CD4-positive, alpha-beta T cell treated with Interleukin-4 for 4 hours (primary cell): ENCODE results near the gene CFAP77.

Experiments used
- DNase-seq: peaks from one replicate; pipeline ENCODE4 v3.0.0-alpha.2; 2020

The CFAP77 gene

GRCh38 chr9:132584601-132585560, 174.9 kb downstream of the CFAP77 start:
- no peak for DNase-seq

DNA sequence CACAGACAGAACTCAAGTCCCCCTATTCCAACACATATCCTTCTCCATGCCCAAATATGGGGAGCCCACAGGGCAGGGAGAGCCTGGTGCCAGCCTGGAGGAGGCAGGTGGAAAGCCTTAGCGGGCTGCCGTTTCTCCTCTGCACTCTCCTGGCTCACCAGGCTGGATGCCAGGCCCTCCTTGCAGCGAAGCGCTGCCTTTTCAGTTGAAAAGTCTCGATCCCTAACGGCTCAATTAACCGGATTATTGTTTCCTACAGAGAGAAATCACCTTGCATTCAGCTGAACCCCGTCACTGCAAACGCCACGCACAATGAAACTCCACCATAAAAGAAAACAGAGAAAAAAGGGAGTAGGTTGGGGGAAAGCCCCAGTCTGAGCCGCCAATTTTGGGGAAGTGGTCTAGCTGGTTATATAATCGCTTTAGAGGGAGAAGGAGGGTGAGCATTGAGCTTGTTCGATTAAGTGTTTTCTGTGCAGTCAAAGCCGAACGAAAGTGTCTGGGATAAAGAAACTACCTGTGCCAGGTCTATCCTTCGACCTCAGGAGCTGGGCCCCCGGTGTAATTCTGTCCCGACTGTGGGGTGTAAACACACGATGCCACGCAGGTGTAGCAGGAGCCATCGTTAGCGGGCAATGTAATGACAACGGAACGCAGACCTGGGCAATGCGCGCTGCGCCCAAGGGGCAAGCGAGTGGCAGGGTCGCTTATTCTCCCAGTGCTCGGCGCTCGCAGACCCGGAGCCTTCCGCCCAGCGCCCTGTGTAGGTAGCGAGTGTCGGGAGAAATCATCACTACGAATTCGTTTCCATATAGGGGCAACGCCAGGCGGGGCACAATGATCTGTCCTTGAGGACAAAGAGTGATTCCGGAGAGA, 176.2 kb downstream of the CFAP77 start:
- DNase-seq: no peak

DNA sequence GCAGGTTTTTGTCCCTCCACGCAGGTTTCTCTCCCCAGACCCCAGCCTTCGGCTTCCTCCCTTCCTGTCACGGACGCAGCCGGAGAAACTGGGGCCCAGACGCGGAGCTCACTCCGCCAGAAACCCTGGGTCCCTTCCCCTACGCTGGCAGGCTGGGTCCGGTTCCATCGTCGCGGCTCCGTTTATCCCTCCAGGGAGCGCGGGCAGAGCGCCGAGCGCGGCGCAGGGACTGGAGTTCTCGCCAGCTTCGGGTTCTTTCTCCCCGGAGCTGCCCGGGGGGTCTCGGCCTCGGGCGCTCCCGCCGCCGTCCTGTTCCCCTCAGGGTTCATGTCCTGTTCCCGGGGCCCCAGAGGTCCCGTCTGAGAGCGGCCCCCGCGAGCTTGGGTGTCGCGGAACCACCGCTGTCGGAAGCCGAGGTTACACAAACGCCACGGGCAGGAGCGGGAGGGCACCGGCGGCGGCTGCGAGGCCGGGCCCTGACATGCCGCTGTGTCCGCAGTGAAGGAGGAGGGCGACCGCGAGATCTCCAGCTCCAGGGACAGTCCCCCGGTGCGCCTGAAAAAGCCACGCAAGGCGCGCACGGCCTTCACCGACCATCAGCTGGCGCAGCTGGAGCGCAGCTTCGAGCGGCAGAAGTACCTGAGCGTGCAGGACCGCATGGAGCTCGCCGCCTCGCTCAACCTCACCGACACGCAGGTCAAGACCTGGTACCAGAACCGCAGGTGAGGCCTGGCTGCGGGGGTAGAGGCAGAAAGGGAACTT, 177.0 kb downstream of the CFAP77 start:
- DNase-seq: no peak

- DNase-seq: no peak
These were observed 177.6 kb downstream of the CFAP77 start for GRCh38 chr9:132587592-132587955.

DNA sequence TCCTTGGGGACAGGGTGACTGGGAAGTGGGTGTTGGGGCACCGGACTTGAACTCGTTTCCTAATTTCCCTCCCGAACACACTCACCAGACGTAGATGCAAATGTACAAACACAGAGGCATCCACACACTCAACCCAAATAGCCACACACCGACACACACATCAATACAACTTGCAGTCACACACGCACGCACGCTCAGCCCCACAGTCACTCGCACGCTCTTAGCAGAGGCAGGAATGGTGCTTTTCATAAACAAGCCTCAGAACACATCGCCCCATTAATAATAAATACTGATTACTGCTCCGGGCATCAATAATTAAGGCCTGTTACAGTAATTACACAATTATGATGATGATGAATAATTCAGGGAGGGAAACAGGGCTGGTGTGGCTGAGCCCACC, 178.1 kb downstream of the CFAP77 start:
- no peak for DNase-seq

- no peak for DNase-seq
These were observed 178.6 kb downstream of the CFAP77 start for GRCh38 chr9:132588501-132589147.

GRCh38 chr9:132589148-132590036, 179.4 kb downstream of the CFAP77 start:
- DNase-seq: no peak

DNA sequence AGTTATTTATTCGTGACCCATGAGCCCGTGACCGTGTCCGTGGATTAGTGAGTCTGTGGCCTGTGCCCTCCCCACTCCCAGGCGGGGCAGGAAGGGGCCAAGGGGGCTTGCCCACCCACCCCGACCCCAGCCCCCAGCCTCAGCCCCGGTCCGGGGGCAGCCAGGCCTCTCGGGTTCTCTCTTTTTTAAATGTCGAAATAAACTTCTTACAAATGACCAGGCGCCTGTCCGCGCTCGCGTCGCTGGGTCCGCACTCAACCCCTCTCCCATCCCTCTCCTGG, 180.0 kb downstream of the CFAP77 start:
- DNase-seq: no peak

DNA sequence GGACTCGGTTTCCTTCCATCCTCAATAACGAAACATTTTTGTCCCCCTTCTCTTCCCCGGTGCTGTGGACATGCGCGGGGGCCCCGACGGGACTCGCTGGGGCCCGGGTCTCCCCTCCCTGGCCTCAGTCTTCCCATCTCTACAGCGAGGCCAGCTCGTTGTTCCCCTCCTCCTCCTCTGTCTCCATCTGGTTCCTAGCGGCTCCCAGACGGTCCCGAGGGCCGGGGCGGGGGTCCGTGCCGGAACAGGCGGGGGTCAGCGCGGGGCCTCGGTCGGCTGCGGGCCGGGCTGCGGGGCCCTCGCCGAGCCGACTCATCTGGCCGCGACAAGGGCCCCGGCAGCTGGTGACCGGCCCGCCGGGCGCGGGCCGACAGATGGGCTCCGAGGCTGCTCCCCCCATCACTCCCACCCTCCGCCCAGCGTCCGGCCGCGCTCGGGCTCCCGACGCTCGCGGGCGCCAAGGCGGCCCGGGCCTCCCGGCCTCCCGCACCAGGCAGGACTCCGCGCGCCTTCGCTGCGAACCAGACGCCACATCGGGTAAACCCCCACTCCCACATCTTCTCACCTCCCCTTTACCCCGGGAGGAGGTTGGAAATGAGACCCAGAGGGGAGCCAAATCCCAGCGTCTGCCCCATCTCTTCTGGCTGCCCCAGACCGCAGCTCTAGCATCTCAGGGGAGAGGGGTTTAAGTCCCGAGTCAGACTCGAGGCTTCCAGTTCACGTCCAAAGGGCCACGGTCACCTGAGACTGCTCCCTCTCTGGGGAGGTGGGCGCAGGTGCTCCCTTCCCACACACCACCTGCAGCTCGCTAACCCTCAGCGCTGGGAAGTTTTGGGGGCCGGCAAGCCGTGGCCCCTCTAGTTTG, 180.5 kb downstream of the CFAP77 start:
- DNase-seq: no peak

- DNase-seq: no peak
These were observed 181.2 kb downstream of the CFAP77 start for GRCh38 chr9:132591244-132591643.

GRCh38 chr9:132591751-132592314, 181.8 kb downstream of the CFAP77 start:
- DNase-seq: no peak

DNA sequence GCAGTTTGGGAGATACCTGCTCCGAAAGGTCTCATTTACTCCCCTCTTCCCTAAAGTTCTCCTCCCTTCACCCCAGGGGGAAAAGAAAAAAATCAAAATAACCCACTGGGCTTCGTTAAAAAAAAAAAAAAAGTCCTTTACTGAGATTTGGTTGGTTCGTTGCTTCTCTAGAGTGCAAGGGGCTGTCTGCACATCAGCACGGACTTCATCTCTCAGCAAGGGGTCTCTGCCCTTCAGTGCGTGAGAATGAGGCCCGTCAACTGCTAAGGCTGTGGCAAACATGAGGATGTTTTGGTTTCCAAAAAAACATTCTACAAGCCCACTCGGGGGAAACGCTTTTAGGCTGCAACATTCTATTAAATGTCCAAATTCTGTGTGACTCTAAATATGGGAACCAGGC, 182.4 kb downstream of the CFAP77 start:
- no peak for DNase-seq

GRCh38 chr9:132594412-132594811, 184.4 kb downstream of the CFAP77 start:
- DNase-seq: no peak

DNA sequence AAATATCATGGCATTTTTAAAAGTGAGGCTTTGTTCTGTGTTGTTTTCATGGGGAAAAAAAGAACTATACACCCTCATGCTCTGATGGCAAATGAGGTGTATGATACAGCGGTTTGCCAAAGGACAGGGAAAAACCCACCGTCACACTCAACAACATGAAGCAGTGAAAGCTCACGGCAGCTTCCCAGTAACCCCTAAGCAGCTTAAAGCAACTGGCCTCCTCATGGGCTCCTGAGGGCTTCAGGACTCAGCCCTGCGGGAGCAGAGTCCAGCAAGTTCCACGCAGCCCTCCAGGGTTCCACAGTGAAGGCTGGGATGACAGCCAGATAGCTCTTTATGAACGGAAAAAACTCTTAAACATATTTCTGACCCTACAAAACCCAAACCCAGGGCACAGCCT, 185.3 kb downstream of the CFAP77 start:
- DNase-seq: no peak

- no peak for DNase-seq
These were observed 186.2 kb downstream of the CFAP77 start for GRCh38 chr9:132596200-132596599.

GRCh38 chr9:132597073-132597775, 187.2 kb downstream of the CFAP77 start:
- no peak for DNase-seq

DNA sequence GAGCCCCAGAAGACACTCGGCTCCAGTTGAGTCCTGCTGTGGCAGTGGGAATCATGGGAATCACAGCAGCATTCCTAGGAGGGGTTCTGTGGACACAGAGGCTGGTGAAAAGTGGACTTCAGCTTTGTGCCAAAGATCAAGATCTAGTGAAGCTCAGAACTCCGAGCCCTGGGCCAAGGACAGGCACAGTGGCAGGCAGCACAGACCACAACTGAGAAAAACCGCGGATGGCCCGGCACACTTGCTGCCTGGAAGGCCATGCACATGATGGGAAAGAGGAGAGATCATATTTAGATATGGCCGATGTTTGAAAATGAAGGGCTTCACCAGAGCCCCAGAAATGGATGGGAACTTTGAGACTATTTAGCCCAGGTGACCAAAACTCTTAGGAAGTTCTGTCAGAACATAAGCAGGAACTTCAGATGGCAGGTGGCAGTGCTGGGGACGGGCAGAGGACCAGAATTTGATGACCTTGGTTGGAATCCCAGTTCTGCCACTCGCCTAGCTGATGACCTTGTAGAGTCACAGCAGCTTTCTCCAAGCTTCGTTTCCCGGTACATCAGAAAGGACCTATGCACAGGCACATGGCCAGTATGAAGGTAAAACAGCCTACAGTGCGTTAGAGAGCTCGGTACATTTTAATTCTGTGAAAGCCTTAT, 190.4 kb downstream of the CFAP77 start:
- DNase-seq: no peak

DNA sequence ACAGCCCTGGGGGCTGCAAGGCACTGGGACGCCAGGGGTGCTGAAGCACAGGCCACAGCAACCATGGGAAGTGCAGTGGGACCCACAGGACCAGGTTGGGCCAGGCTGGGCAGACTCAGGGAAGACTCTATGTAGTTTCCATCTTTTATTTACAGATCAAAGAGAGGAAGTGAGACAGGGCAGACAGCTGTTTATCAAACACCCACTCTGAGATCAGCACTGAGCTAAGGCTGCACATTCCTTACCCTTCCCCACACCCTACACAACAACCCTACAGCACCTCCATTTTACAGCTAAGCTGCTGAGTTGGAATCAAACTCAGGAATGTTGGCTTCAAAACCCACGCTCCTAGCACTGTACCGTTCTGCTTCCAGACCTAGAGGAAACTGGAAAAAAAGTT, 192.2 kb downstream of the CFAP77 start:
- no peak for DNase-seq

DNA sequence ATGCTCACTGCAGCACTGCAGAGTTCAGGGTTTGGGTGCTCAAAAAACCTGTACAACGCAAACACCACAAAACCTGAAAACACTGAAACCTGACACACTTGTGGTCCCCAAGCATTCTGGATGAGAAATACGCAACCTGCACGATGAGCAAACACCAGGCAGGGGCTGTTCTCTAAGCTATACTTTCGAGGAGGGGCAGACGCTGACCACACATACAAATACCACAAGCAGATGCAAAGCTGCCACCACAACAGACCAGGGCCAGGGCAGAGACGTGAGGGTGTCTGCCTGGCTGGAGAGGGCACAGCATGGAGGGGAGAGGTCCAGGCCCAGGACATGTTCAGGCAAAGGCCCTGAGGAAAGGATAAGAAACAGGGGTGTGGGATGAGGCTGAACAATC, 195.4 kb downstream of the CFAP77 start:
- no peak for DNase-seq
